IPS-NIHi11 (cell line): ENCODE results near the gene TFAP2A.

Source experiments
- DNase-seq: peaks from one replicate; pipeline ENCODE4 v3.0.0; 2012; ENCODE audit warnings: mixed read lengths, low spot score

Gene TFAP2A

DNA sequence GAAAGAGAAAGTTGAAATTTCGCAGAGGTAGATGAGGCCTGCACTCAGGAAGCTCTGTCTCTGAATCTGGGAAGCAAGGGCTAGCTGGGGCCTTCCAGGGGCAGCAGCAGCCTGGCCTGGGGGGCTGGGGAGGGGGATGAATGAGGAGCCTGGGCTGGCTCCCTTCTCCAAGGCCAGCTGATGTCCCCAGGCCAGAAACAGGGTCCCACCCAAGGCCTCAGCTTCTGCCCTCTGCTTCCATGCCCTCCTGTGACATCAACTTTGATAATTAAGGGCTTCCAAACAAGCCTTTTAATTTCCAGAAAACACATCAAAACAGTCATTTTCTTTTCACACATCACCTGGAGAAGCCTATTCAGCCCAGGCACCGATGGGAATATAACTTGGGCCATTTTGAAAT is 15.4 kb downstream of the TFAP2A start:
- DNase-seq: no peak

GRCh38 chr6:10398446-10399218 is 16.2 kb downstream of the TFAP2A start:
- DNase-seq: no peak

GRCh38 chr6:10397756-10398445 is 17.0 kb downstream of the TFAP2A start:
- no peak for DNase-seq

GRCh38 chr6:10396785-10397184 is 18.1 kb downstream of the TFAP2A start:
- no peak for DNase-seq

- no peak for DNase-seq
Measured at GRCh38 chr6:10395704-10396546, 18.9 kb downstream of the TFAP2A start.

DNA sequence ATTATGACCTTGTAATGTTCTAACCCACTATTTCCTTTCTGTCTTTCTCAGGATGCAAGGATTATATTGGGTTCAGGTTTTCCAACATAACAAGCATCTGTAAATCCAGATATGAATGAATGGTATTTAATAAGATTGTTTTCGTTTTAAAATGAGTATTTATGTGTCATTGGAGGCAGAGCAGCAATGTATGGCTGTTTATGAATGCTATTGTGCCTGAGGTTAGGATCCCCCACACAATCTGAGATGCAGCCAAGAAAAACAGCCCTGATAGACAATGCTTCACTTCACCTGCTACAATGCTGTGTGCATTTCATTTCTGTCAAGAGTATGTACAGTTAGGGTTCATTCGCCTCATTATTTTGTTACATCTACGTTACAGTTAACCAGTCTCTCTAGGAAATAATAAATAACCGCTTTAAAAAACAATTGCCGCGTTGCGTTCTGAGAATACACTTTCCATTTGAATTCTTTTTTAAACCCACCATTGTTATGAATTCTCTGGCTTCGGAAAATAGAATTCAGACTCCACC is 19.6 kb downstream of the TFAP2A start:
- no peak for DNase-seq

DNA sequence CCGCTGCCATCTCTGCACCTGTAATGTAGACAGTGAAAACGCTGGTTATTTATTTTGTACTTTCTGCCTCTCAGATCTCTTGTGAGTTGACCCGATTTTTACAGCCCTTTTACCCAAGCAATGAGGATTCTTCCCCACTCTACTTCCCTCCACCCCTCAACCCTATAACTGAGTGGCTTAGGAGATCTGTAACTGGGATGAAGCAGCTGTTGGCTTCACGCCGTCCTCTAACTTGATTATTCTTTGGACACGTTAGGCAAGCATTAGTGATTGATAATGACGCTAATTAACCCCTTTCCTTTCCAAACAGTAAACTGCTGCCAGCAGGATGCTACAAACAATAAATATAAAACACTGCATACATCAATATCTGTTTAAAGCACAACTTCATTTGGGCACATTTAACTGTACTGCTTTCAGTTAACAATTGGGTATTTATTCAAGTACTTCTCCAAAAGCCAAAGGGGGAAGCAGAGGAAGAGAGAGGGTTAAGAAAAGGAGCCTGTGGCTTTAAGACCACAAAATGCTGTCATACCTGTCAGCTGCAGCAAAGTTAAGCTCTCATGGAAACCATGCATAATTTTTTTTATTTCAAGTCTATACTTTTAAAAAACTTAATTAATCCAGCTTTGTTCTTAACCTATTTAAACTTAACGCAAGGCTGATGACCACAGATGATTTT is 21.2 kb downstream of the TFAP2A start:
- no peak for DNase-seq

DNA sequence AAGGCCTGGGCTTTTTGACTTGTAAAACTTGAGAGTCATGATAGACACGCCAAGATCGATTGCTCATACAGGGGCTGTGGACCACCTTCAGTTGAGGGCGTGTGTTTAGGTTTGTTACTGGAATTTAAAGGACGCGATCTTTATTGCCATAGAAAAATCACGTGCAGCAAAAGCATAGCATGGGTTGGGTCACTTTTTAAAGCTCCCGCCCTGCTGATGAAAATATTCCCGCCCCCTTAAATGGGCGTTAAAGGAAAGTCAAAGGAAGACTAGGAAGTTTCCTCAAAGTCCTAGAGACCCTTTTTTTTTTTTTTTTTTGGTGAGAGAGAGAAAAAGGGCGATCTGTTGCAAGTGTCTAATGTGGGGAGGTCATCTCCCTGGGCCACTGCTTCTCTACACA is 23.1 kb downstream of the TFAP2A start:
- no peak for DNase-seq

GRCh38 chr6:10391299-10391630 is 23.6 kb downstream of the TFAP2A start:
- DNase-seq: no peak

- no peak for DNase-seq
Measured at GRCh38 chr6:10390495-10391298, 24.2 kb downstream of the TFAP2A start.

DNA sequence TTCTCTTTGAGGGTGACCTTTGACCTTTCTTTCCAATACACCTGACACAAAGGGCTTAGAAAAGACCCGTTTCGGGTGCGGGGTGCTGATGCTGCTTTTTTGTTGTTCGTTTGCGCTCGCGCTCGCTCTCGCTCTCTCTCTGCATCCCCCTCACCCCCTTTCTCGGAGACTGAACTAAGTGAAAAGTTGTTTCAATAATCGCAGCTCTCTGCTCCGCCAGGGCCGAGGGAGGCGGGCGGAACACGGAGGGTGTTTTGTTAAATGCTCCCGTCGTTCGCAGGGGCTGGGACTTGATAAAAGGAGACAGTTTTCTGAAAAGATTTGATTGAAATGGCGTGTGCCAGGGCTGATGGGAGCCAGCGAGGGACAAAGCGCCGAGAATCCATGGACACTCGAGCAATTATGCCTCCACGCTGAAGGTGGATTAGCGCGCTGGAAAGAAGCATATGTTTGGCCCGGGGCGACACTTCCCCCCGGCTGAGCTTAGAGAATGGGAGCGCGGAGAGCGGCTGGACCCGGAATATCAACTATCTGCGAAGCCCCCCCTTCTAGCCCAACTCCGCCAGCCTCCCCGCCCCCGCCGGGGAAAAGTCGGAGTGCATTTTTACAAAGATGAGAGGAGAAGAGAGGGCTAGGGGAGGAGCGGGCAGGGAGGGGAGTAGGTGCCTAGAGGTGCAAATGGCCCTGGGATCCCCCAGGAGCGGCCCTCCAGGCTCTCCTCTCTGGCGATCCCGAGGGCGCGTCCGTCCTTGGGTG is 25.0 kb downstream of the TFAP2A start:
- DNase-seq: no peak

DNA sequence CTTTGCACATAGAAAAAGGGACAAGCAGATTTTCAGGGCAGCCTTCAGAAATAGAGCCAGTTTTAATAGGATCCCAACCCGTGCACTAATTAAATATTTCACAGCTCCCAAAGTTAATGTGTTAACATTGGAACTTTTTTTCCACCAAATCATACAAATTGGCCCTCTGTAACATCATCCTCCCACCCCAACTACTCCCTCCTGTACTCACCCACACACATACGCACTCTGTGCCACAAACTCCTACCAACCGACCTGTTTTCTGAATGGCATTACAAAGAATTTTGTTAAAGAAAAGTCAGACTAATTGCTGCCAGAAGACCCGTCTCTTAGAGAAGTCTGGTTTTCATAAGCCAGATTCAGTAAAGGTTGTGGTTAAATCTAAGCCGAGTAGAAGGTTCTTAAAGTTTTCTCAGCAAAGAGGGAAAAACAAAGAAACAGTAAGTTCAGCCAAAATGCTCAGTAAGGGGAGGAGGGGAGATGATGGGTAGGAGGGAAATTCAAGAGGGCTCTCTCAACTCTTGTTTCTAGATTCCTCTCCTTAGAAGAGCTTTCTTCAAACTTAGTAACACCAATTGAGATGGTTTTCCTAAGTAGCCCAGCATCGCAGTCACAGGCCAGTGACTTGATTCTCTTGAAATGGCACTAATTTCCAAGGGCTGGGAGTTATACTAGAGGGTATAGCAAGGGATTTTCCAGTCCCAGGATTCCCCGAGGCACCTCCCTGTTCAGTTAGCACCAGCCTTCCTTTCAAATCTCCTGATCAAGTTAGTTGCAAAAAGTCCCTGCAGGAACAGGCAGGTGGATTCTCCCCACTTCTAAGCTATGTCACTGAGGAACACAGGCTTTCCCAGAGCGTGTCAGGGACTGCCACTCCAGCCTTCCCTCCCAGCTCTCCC is 27.9 kb downstream of the TFAP2A start:
- no peak for DNase-seq

DNA sequence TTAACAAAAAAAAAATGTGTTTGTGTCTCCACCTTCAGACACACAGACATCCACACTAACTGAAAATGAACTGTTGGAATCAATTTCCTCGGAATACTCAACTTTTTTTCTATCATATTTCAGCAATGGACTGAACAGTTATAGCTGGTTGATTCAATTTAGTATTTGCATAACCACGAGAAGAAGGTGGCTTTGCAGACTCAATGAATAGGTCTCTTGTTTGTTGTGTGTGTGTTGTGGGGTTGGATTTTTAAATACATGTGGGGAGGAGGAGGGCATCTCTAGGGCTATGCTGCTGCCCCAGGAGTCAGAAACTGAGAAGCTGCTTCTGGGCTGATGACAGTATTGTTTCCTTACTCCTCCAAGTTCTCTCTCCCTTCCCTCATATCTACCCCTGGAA is 28.7 kb downstream of the TFAP2A start:
- no peak for DNase-seq

GRCh38 chr6:10385524-10386132 is 29.2 kb downstream of the TFAP2A start:
- no peak for DNase-seq

GRCh38 chr6:10384610-10385523 is 30.0 kb downstream of the TFAP2A start:
- no peak for DNase-seq

DNA sequence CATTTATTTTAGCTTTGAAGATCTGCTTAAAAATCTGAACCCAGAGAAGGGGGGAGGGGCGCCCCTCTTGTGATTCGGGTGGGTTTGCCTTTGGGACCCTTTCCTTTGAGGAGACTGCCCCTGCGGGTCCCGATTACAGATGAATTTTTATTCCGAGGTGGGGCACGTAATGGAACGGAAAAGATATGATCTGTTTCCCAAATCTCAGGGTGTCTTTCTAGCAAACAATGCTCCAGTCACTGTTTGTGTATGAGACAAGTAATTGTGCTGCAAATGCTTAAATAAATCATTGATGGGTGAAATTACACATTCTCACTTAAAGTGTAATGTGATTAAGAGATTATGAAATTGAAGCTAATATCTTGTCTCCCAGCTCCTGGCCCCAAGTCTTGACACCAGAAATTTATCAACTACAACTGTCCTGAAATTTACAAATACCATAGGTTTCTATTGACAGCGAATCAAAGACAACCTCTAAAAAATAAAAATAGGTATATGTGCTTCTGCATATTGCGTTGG is 30.7 kb downstream of the TFAP2A start:
- no peak for DNase-seq

DNA sequence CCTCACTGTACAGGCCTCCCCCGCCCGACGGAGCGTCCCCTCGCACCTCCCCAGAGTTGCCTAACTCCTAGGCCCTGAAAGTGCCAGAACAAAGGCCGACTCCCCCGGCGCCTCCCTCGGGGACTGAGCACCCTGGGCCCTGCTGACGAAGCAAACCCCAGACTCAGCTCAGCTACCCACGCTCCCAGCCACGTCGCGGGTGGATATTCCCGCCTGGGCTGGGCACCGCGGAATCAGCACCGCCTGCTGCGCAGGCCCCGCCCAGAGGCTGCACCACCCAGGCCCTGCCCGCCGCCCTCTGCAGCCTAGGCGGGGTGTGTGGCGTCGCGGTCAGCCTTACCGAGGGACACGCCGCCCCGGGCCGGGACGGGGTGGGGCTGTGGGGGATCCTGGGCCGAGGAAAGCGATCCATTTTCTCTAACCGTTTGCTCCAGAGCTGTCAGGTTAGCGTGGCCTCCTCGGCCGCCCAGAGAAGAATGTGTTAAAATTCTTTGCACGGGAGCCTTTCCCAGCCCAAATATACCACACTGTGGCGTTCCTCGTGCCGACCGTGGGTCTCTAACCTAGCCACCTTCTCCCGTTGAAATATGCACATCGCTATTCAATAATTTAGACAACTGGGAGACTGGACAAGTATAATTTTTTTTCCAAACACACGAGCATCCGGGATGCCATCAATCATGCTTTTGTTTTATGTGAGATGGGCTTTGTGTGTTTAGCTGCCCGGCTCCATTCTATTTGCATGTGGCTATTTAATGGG is 31.4 kb downstream of the TFAP2A start:
- DNase-seq: peak; percentile 55
